ENCODE data around the gene FAM180A.

The FAM180A gene

GRCh38 chr7:135791543-135792362 is 43.1 kb upstream of the FAM180A start:
- no peak overlapping the region for H3K4me3 ChIP-seq (replicated peaks; ENCODE audit: low read depth, low read length)
- TF ChIP-seq, protein P1, sequence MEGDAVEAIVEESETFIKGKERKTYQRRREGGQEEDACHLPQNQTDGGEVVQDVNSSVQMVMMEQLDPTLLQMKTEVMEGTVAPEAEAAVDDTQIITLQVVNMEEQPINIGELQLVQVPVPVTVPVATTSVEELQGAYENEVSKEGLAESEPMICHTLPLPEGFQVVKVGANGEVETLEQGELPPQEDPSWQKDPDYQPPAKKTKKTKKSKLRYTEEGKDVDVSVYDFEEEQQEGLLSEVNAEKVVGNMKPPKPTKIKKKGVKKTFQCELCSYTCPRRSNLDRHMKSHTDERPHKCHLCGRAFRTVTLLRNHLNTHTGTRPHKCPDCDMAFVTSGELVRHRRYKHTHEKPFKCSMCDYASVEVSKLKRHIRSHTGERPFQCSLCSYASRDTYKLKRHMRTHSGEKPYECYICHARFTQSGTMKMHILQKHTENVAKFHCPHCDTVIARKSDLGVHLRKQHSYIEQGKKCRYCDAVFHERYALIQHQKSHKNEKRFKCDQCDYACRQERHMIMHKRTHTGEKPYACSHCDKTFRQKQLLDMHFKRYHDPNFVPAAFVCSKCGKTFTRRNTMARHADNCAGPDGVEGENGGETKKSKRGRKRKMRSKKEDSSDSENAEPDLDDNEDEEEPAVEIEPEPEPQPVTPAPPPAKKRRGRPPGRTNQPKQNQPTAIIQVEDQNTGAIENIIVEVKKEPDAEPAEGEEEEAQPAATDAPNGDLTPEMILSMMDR (IDR thresholded peaks at IDR 0.05; ENCODE audit: low read length, missing control alignments): no peak
- DNase-seq (ENCODE audit: low read depth): no peak

GRCh38 chr7:135790371-135790977 is 41.9 kb upstream of the FAM180A start:
- TF ChIP-seq, protein P1 (IDR thresholded peaks at IDR 0.05; ENCODE audit: low read length, missing control alignments): no peak
- no peak for DNase-seq (ENCODE audit: low read depth)

GRCh38 chr7:135789956-135790355 is 41.3 kb upstream of the FAM180A start:
- TF ChIP-seq, protein P1 (IDR thresholded peaks at IDR 0.05; ENCODE audit: low read length, missing control alignments): no peak
- DNase-seq (ENCODE audit: low read depth): no peak
- no peak overlapping the region for H3K4me3 ChIP-seq (replicated peaks; ENCODE audit: low read depth, low read length)

More at GRCh38 chr7:135790371-135790977, 41.9 kb upstream of the FAM180A start:
- H3K4me3 ChIP-seq (replicated peaks; ENCODE audit: low read depth, low read length): no peak overlapping the region

DNA sequence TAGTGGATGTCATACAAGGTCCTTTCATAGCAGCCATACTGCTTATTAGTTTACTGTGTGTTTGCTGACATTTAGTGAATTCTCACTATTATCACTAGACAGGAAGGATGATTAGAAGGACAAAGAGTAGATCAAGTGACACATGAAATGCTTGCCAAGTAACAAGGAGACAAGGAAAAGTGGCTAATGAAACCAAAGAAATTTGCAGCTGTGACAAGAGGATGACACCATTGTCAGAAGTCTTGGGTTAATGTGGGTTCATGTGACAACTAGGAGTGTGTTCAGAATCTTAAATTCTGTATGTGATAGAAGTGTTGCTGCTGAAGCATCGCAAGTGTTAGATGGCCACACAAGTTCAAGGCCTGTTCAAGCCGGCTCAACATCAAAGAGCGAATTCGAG is 40.8 kb upstream of the FAM180A start:
- TF ChIP-seq, protein P1 (IDR thresholded peaks at IDR 0.05; ENCODE audit: low read length, missing control alignments): no peak
- DNase-seq (ENCODE audit: low read depth): no peak
- no peak overlapping the region for H3K4me3 ChIP-seq (replicated peaks; ENCODE audit: low read depth, low read length)

DNA sequence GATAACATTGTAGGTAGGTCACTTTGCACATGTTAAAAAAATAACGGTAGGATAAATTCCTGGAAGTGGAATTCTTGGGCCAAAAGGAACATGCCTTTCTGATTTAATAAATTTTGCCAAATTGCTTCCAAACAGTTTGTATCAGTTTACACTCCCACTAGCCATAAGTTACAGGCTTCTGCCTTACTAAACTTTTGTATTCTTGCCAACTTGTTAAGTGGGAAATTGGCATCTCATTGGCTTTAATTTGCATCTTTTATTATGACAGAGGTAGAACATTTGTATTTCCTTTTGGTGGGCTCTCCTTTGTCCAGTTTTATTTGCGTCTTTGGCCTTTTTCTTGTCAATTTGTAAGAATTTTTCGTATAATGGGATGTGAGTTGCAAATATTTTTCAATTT is 38.3 kb upstream of the FAM180A start:
- no peak overlapping the region for H3K4me3 ChIP-seq (replicated peaks; ENCODE audit: low read depth, low read length)
- TF ChIP-seq, protein P1 (IDR thresholded peaks at IDR 0.05; ENCODE audit: low read length, missing control alignments): no peak
- DNase-seq (ENCODE audit: low read depth): no peak

GRCh38 chr7:135785065-135785464 is 36.5 kb upstream of the FAM180A start:
- TF ChIP-seq, protein P1 (IDR thresholded peaks at IDR 0.05; ENCODE audit: low read length, missing control alignments): no peak
- no peak for DNase-seq (ENCODE audit: low read depth)
- H3K4me3 ChIP-seq (replicated peaks; ENCODE audit: low read depth, low read length): no peak overlapping the region
